Transverse colon (tissue), 4 donors: ENCODE data around the gene RNPEP. TPM values are rescaled to one million over a fixed set of nuclear protein-coding genes. Genes with fewer than 3 reads are reported as not detected.
"Not testable (repeated sequence)": the region's sequence is repeated elsewhere in the genome, so short reads cannot be mapped to it uniquely, and the experiment has no call there.

ENCODE experiments used
- DNase-seq: peaks from one replicate; pipeline ENCODE4 v3.0.0-alpha.2; 2019
- H3K27ac ChIP-seq, 4 donors: fragments of 200-600 bp; sonication (generic); 2 replicates each; pipeline ENCODE4 v1.5.1; 2016 to 2018; ENCODE audit warnings: inconsistent platforms in 4 of 4
- H3K27me3 ChIP-seq: fragments of 200-600 bp; sonication (generic); 2 replicates; pipeline ENCODE4 v1.5.1; 2017; ENCODE audit warnings: inconsistent platforms
- H3K36me3 ChIP-seq, 4 donors: fragments of 200-600 bp; sonication (generic); 2 replicates each; pipeline ENCODE4 v1.5.1; 2017 to 2019; ENCODE audit warnings: inconsistent platforms in 4 of 4
- H3K4me1 ChIP-seq, 4 donors: fragments of 200-600 bp; sonication (generic); 2 replicates each; pipeline ENCODE4 v1.5.1; 2017 to 2020; ENCODE audit warnings: inconsistent platforms in 4 of 4
- H3K4me3 ChIP-seq, 4 donors: fragments of 200-600 bp; sonication (generic); 1 replicate in 1 of 4; 2 replicates in 3 of 4; pipeline versions ENCODE4 v1.5.1 to v1.6.1; 2017 to 2019; ENCODE audit warnings: inconsistent platforms in 4 of 4
- H3K9me3 ChIP-seq, 2 donors: fragments of 200-600 bp; sonication (generic); 2 replicates each; pipeline ENCODE4 v1.5.1; 2017 to 2019; ENCODE audit warnings: inconsistent platforms in 2 of 2
- EP300 ChIP-seq: sonication (generic); formaldehyde crosslinking; IDR thresholded peaks from one replicate; pipeline ENCODE4 v1.6.1; 2017; ENCODE audit warnings: antibody characterized with exemption, low read depth
- POLR2A ChIP-seq: fragments of 450-650 bp; IDR thresholded peaks from one replicate; pipeline ENCODE4 v1.6.1; 2016; ENCODE audit warnings: antibody characterized with exemption, mild to moderate bottlenecking, moderate library complexity
- POLR2AphosphoS5 ChIP-seq, 3 donors: sonication (generic); formaldehyde crosslinking; IDR thresholded peaks; one replicate each; pipeline ENCODE4 v1.6.1; 2016; ENCODE audit warnings: antibody characterized with exemption in 3 of 3
- WGBS, 2 donors: methylation state at CpG; one replicate each; pipeline ENCODE4 v1.1.5; 2018; ENCODE audit warnings: low coverage in 1 of 2; 5-methylcytosine and 5-hydroxymethylcytosine counted together
- in situ Hi-C, 4 donors: fragments of 200-750 bp; cut with MboI; loops; one replicate each; pipeline versions ENCODE4 v1.15.0 to v1.15.1; 2017; ENCODE audit warnings: low sequenced_read_pairs in 3 of 4, low pct_ligation_motif_present in 1 of 4, low pct_unique_long_range_greater_than_20kb in 1 of 4
- intact Hi-C: fragments of 100-400 bp; cut with DNase I; formaldehyde crosslinking; loops from one replicate; pipeline ENCODE4 v1.15.1; 2023; ENCODE audit warnings: low total_unique reads
- total RNA-seq, 4 donors: library from RNA; depleted of rRNA; stranded (reverse); fragments of >200 nt; gene quantifications; one replicate each; pipeline ENCODE4 v1.1.0, GENCODE V29; 2016
- TF ChIP-seq, protein P1 (sequence below), 5 experiments: fragments of 200-600 bp in 3 of 5; fragments of 450-650 bp in 2 of 5; sonication (generic) in 3 of 5; IDR thresholded peaks; 1 replicate in 2 of 5; 2 replicates in 3 of 5; pipeline ENCODE4 v1.5.1; 2016 to 2017; ENCODE audit warnings: antibody characterized with exemption in 5 of 5, inconsistent platforms in 3 of 5, mild to moderate bottlenecking in 2 of 5, moderate library complexity in 1 of 5

RNPEP gene
- total RNA-seq, 4 donors from 2014 or later: 118 to 285 (median 184) TPM

GRCh38 chr1:201939148-201939547 lies 43.3 kb upstream of the RNPEP start:
- no peak for DNase-seq
- Histone ChIP-seq H3K4me1 (peaks cover 0 to 16% (median 2%) of the 10 kb centered on the region in 4 donors), H3K27me3 (peaks cover under 1% of the 10 kb centered on the region), H3K36me3 (no peaks in the 10 kb centered on the region), H3K4me3 (peak overlapping the region in 1 of 4 donors; percentile 57), H3K27ac (peak overlapping the region; percentile 84 to 91 (median 87)), H3K9me3 (no peaks in the 10 kb centered on the region)
- in situ Hi-C loops (no loop called here), intact Hi-C loops (no loop called here)
- TF ChIP-seq POLR2A (no peak), EP300 (no peak), POLR2AphosphoS5 (IDR thresholded peaks at IDR 0.05) (no peak)
- TF ChIP-seq, protein P1, sequence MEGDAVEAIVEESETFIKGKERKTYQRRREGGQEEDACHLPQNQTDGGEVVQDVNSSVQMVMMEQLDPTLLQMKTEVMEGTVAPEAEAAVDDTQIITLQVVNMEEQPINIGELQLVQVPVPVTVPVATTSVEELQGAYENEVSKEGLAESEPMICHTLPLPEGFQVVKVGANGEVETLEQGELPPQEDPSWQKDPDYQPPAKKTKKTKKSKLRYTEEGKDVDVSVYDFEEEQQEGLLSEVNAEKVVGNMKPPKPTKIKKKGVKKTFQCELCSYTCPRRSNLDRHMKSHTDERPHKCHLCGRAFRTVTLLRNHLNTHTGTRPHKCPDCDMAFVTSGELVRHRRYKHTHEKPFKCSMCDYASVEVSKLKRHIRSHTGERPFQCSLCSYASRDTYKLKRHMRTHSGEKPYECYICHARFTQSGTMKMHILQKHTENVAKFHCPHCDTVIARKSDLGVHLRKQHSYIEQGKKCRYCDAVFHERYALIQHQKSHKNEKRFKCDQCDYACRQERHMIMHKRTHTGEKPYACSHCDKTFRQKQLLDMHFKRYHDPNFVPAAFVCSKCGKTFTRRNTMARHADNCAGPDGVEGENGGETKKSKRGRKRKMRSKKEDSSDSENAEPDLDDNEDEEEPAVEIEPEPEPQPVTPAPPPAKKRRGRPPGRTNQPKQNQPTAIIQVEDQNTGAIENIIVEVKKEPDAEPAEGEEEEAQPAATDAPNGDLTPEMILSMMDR (IDR thresholded peaks at IDR 0.05): no peak
- 58 to 59% methylated on average over 3 to 4 of the region's 4 CpGs for WGBS, 2 donors

DNA sequence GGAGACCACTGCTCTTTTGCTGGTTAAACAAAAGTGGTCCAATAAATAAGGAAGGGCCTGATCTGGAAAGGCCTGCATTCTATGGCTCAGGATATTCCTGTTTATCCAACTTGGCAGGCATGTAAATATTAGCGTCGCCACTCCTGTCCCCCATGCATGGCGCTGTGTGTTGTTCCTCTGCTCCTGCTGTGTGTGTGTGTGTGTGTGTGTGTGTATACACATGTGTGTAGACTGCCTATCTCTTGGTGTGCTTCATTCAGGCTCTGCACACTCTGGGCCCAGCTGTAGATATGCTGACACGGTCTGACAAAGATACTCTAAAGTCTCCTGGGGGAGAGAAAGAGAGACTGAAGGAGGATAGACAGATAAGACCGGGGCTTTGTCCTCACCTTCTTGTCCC lies 42.9 kb upstream of the RNPEP start:
- peak overlapping the region in 1 of 4 donors; percentile 57 for H3K4me3 ChIP-seq
- H3K4me1 ChIP-seq: peaks cover 0 to 13% (median 2%) of the 10 kb centered on the region in 4 donors
- in situ Hi-C loops: no loop called here

DNA sequence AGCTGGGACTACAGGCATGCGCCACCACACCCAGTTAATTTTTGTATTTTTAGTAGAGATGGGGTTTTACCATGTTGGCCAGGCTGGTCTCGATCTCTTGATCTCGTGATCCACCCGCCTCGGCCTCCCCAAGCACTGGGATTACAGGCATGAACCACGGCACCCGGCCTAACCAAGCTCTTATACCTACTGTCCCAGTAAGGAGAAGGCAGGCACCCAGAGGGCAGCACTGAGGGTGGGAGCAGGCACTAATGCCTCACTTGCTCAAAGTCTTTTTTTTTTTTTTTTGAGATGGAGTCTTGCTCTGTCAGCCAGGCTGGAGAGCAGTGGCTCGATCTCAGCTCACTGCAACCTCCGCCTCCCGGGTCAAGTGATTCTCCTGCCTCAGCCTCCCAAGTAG lies 42.1 kb upstream of the RNPEP start:
- H3K4me3 ChIP-seq: peak overlapping the region in 1 of 4 donors; percentile 57
- intact Hi-C loops, in situ Hi-C loops, H3K9me3 ChIP-seq, H3K36me3 ChIP-seq, DNase-seq: not testable (repeated sequence)
- peaks cover 0 to 13% (median 2%) of the 10 kb centered on the region in 4 donors for H3K4me1 ChIP-seq
- H3K27ac ChIP-seq: peak overlapping the region; percentile 84 to 91 (median 87)
- WGBS, 2 donors: 76 to 90% methylated on average over 2 to 10 of the region's 10 CpGs
- H3K27me3 ChIP-seq: peaks cover 10% of the 10 kb centered on the region

More for the DNA sequence above, 42.9 kb upstream of the RNPEP start:
- Histone ChIP-seq H3K27me3 (peaks cover 3% of the 10 kb centered on the region), H3K36me3 (no peaks in the 10 kb centered on the region), H3K9me3 (no peaks in the 10 kb centered on the region), H3K27ac (peak overlapping the region; percentile 84 to 91 (median 87))
- no peak for DNase-seq
- no peak for TF ChIP-seq EP300
- no peak for TF ChIP-seq POLR2AphosphoS5 (IDR thresholded peaks at IDR 0.05)
- WGBS, 2 donors: 75% methylated on average over 5 of the region's 5 CpGs; no CpG with 5 or more reads in 1 of the 2 donors
- intact Hi-C loops: no loop called here

DNA sequence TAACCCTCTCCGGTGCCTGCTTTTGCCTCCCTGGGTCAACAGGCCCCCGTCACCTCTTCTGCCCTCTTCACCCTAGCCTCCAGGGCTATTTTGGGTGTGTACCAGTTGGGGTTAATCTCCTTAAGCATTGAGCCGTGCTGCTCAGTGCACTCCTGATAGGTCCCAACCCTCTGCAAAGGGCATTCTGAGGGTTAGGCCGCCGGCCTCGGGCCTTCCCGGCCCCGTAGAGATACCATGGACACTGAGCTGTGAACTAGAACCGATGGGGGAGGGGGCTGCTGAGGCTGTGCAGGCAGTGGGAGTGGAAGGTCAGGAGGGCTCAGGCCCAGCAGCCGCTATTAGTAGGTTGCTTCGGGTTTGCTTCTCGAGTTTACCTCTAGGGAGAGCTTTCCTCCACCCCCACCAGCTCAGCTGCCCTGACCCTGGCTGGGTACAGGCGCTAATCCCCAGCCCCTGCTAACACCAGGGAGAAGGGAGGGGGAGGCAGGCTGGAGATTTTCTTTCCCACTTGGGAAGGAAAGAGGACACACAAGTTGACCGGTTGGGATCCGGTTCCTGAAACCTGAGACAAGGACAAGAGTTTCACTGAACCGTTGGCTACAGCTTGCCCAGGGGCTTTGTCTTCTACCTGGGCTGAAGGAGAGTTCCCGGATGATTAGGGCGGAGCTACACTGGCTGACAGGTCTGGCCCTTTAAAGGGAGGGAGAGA lies 40.9 kb upstream of the RNPEP start:
- Histone ChIP-seq H3K27me3 (peaks cover 21% of the 10 kb centered on the region), H3K27ac (peak overlapping the region; percentile 84 to 91 (median 87)), H3K9me3 (no peaks in the 10 kb centered on the region), H3K4me1 (peaks cover 0 to 13% (median 2%) of the 10 kb centered on the region in 4 donors), H3K4me3 (peak overlapping the region; percentile 10 to 57 (median 16)), H3K36me3 (no peaks in the 10 kb centered on the region)
- 72% methylated on average over 18 of the region's 18 CpGs; no CpG with 5 or more reads in 1 of the 2 donors for WGBS, 2 donors
- intact Hi-C loops (no loop called here), in situ Hi-C loops (no loop called here)
- no peak for DNase-seq
- TF ChIP-seq POLR2AphosphoS5 (IDR thresholded peaks at IDR 0.05): no peak
- no peak for TF ChIP-seq POLR2A
- TF ChIP-seq, protein P1 (IDR thresholded peaks at IDR 0.05): no peak
- no peak for TF ChIP-seq EP300

GRCh38 chr1:201942129-201942495 lies 40.3 kb upstream of the RNPEP start:
- TF ChIP-seq POLR2A (no peak), POLR2AphosphoS5 (IDR thresholded peaks at IDR 0.05) (no peak), EP300 (no peak)
- TF ChIP-seq, protein P1 (IDR thresholded peaks at IDR 0.05): no peak
- WGBS, 2 donors: 82% methylated on average over 1 of the region's 1 CpG; no CpG with 5 or more reads in 1 of the 2 donors

More at GRCh38 chr1:201942129-201942495, 40.3 kb upstream of the RNPEP start:
- in situ Hi-C loops (no loop called here), intact Hi-C loops (no loop called here)
- Histone ChIP-seq H3K4me3 (peak overlapping the region in 3 of 4 donors; percentile 10 to 57 (median 19)), H3K27me3 (peaks cover 22% of the 10 kb centered on the region), H3K27ac (peak overlapping the region; percentile 84 to 91 (median 87)), H3K36me3 (no peaks in the 10 kb centered on the region), H3K4me1 (peaks cover 0 to 17% (median 3%) of the 10 kb centered on the region in 4 donors), H3K9me3 (no peaks in the 10 kb centered on the region)
- no peak for DNase-seq
